HepG2 (cell line): ENCODE results near the gene YY1. TPM values are rescaled to one million over a fixed set of nuclear protein-coding genes. Genes with fewer than 3 reads are reported as not detected.
A peak's percentile ranks its signal among the peaks of the same experiment; 100 is the strongest.

Experiments used
- AKNA ChIP-seq: sonication (generic); formaldehyde crosslinking; IDR thresholded peaks from 2 replicates; pipeline ENCODE4 v1.4.0; 2020; ENCODE audit warnings: missing genetic modification reagents, borderline replicate concordance
- IRF1 ChIP-seq: sonication (generic); formaldehyde crosslinking; IDR thresholded peaks from 2 replicates; pipeline ENCODE4 v1.4.0; 2020; ENCODE audit warnings: low read depth, mild to moderate bottlenecking, missing genetic modification reagents
- KAT8 ChIP-seq: IDR thresholded peaks from 2 replicates; pipeline ENCODE4 v1.6.1; 2016; ENCODE audit warnings: missing genetic modification reagents, missing compliant biosample characterization
- KDM5A ChIP-seq: fragments of 200-600 bp; sonication (generic); IDR thresholded peaks from 2 replicates; pipeline ENCODE4 v1.7.0; 2018; ENCODE audit warnings: antibody characterized with exemption, mild to moderate bottlenecking, low read length, borderline replicate concordance
- MLX ChIP-seq: IDR thresholded peaks from 2 replicates; pipeline ENCODE4 v1.6.1; 2016
- NCOR1 ChIP-seq: fragments of 200-600 bp; sonication (generic); IDR thresholded peaks from 2 replicates; pipeline ENCODE4 v1.7.0; 2017; ENCODE audit warnings: antibody characterized with exemption, low read length, borderline replicate concordance
- RCOR2 ChIP-seq: IDR thresholded peaks from 2 replicates; pipeline ENCODE4 v1.6.1; 2016; ENCODE audit warnings: missing biosample characterization, missing genetic modification reagents
- RNF219 ChIP-seq: sonication (generic); formaldehyde crosslinking; IDR thresholded peaks from 2 replicates; pipeline ENCODE4 v1.5.0; 2020; ENCODE audit warnings: mild to moderate bottlenecking, missing genetic modification reagents
- SP2 ChIP-seq: sonication (generic); formaldehyde crosslinking; IDR thresholded peaks from 2 replicates; pipeline ENCODE4 v1.5.1; 2020; ENCODE audit warnings: mild to moderate bottlenecking, missing genetic modification reagents
- U2AF2 ChIP-seq: fragments of 200-400 bp; formaldehyde crosslinking; IDR thresholded peaks from 2 replicates; pipeline ENCODE4 v1.6.1; 2017; ENCODE audit warnings: low read depth, mild to moderate bottlenecking, low read length
- WIZ ChIP-seq: sonication (generic); formaldehyde crosslinking; IDR thresholded peaks from 2 replicates; pipeline ENCODE4 v1.5.1; 2020; ENCODE audit warnings: mild to moderate bottlenecking, missing genetic modification reagents
- YEATS2 ChIP-seq: sonication (generic); formaldehyde crosslinking; IDR thresholded peaks from 2 replicates; pipeline ENCODE4 v1.4.0; 2020; ENCODE audit warnings: missing genetic modification reagents, borderline replicate concordance
- ZC3H13 ChIP-seq: sonication (generic); formaldehyde crosslinking; IDR thresholded peaks from 2 replicates; pipeline ENCODE4 v1.8.1; 2023; ENCODE audit warnings: mild to moderate bottlenecking, missing genetic modification reagents, moderate library complexity
- ZNF205 ChIP-seq: IDR thresholded peaks from 2 replicates; pipeline ENCODE4 v1.6.1; 2018; ENCODE audit warnings: missing biosample characterization, missing genetic modification reagents
- ZNF33A ChIP-seq: sonication (generic); formaldehyde crosslinking; IDR thresholded peaks from 2 replicates; pipeline ENCODE4 v1.5.1; 2020; ENCODE audit warnings: missing genetic modification reagents, mild to moderate bottlenecking, moderate library complexity, borderline replicate concordance
- ZNF44 ChIP-seq: sonication (generic); formaldehyde crosslinking; IDR thresholded peaks from 2 replicates; pipeline ENCODE4 v1.5.1; 2020; ENCODE audit warnings: mild to moderate bottlenecking, missing genetic modification reagents
- ZNF619 ChIP-seq: sonication (generic); formaldehyde crosslinking; IDR thresholded peaks from 2 replicates; pipeline ENCODE4 v1.4.0; 2020; ENCODE audit warnings: mild to moderate bottlenecking, missing genetic modification reagents
- ZNF713 ChIP-seq: sonication (generic); formaldehyde crosslinking; IDR thresholded peaks from 2 replicates; pipeline ENCODE4 v1.4.0; 2020; ENCODE audit warnings: mild to moderate bottlenecking, missing genetic modification reagents
- polyA plus RNA-seq, 8 experiments: library from polyadenylated mRNA; depleted of rRNA in 3 of 8; stranded (reverse) in 7 of 8; unstranded in 1 of 8; fragments of >200 nt; fragmentation: Illumina TruSeq in 4 of 8; extraction: Trizol in 4 of 8; gene quantifications; 2 replicates each; pipeline versions ENCODE4 v1.2.1 to v1.2.3, GENCODE V29; 2011 to 2016; ENCODE audit warnings: low read depth in 4 of 8, missing spikeins in 1 of 8, mixed read lengths in 1 of 8; ENCODE audit not compliant: insufficient read depth in 1 of 8
- total RNA-seq, 5 experiments: library from RNA; depleted of rRNA; stranded (reverse); fragments of >200 nt; fragmentation: Illumina TruSeq; extraction: Trizol; gene quantifications; 2 replicates each; pipeline ENCODE4 v1.2.3, GENCODE V29; 2016; ENCODE audit warnings: low read depth in 1 of 5

The YY1 gene
- total and polyA plus RNA-seq, 2 of the 13 experiments (the other 11 are each of a cell fraction or from before 2014, with no cell fraction given), result 29.4 to 68.1 TPM

- TF ChIP-seq SP2 (CRISPR knock-in tag) (no peak), KDM5A (no peak), ZNF205 (CRISPR knock-in tag) (0 out of 2 replicates have a peak, but pooled peaks have one; percentile 16), RNF219 (CRISPR knock-in tag) (no peak), KAT8 (CRISPR knock-in tag) (0 out of 2 replicates have a peak, but pooled peaks have one; percentile 55), ZNF33A (no peak), IRF1 (no peak), YEATS2 (CRISPR knock-in tag) (0 out of 2 replicates have a peak, but pooled peaks have one; percentile 29), ZNF713 (CRISPR knock-in tag) (no peak), RCOR2 (CRISPR knock-in tag) (no peak), ZC3H13 (CRISPR knock-in tag) (peak; percentile 50; the same call in 1 of the 2 replicates), WIZ (CRISPR knock-in tag) (no peak; the same call in 1 of the 2 replicates), MLX (CRISPR knock-in tag) (0 out of 2 replicates have a peak, but pooled peaks have one; percentile 12), U2AF2 (no peak), ZNF44 (CRISPR knock-in tag) (no peak), AKNA (CRISPR knock-in tag) (0 out of 2 replicates have a peak, but pooled peaks have one; percentile 42), ZNF619 (CRISPR knock-in tag) (peak; percentile 79; the same call in 1 of the 2 replicates), NCOR1 (no peak)
Observed at GRCh38 chr14:100285021-100285912, 46.3 kb downstream of the YY1 start (continued).
